MM.1S (cell line): ENCODE measurements around the gene PTP4A2.

Source experiments
- CTCF ChIP-seq: fragments of 300-600 bp; sonication (generic); IDR thresholded peaks from 2 replicates; pipeline ENCODE4 v1.5.1; 2016; ENCODE audit warnings: antibody characterized with exemption, low read length, mixed read lengths
- EZH2 ChIP-seq: fragments of 300-600 bp; sonication (generic); optimal IDR thresholded peaks from 2 replicates; pipeline ENCODE3; 2017; ENCODE audit warnings: low read depth, mild to moderate bottlenecking, antibody characterized with exemption, low read length, mixed read lengths
- EZH2phosphoT487 ChIP-seq: fragments of 300-600 bp; sonication (generic); IDR thresholded peaks from 2 replicates; pipeline ENCODE4 v1.6.1; 2018; ENCODE audit warnings: antibody characterized with exemption, low read length

GRCh38 chr1:31879981-31880608, 58.1 kb downstream of the PTP4A2 start:
- no peak for TF ChIP-seq CTCF
- no peak for TF ChIP-seq EZH2
- no peak for TF ChIP-seq EZH2phosphoT487
